Measurements from ENCODE around the gene FLAD1.

Gene FLAD1

DNA sequence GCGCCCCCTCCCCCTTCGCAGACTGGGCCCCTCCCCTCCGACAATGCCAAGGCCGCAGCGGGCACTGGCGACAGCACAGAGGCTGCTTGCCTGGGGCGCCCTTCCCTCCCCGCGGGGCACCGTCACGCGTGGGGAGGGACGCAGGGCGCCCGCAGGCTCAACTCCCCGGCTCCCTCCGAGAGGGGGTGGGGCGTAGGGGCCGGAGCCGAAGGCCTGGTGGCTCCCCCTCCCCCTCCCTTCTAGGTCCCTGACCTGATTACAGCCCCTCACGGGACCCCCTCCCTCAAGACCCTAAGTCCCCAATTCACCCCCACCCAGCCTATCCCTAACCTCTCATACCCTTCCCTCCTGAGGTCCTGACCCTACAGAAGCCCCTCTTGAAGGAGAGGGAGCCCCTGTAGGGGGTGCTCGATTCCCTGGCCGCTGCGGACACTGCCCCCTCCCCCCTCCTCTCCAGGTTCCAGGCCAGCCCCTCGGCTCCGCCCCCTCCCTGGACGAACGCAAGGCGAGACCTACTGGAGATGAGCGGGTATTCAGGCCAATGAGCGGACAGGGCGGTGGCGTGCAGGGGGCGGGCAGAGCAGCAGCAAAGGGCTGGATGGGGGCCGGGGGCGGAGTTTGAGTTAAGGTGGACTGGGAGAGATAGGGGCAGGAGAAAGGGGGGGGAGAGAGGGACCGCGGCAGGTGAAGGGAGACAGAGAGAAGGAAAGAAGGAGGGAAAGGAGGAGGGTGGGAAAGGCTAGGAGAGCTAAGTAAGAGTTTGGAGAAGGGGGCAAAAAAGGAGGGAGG lies 18.7 kb downstream of the FLAD1 start:
- peak; percentile 96 for DNase-seq (ENCODE audit: low read depth, low spot score)
- peak overlapping the region; percentile 98 for H3K27ac ChIP-seq

DNA sequence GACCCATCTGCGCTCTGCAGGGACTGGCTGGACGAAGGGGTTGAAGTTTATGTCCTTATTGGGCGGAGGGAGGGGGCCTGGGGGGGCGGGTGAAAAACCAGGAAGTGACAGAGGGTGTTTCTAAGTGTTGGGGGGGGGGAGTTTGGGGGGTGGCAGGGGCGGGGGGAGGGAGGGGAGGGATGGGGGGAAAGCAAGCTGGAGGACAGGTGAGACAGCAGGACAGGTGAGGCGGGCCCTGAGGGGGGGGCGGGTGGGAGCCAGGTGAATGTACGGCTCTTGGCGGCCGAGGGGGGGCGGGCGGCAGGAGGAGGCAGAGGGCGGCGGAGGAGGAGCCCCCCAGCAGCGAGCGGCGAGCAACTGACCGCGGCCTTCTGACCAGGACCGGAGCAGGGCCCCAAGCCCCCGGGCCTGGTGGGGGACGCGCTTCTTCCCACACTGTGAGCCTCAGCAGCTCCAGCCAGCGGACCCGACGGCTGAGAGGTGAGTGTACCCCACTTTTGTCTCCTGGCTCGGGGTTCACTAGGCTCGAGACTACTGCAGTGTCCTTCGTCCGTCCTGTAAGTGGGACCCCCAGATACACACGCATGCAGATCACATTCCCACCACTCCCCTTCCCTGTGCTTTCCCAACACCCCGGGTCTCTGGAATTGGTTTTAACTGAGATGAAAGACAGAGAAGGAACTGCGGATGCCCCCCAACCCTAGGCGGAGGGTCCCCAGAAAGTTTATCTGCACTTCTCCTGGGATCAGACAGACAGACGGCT lies 19.5 kb downstream of the FLAD1 start, which contains the start of gene ZBTB7B:
TSS of gene ZBTB7B (plus strand) at position 339 of the 763 bp plus-strand sequence. CDS start 11,859 bp downstream, outside the sequence.
- peak within 1 kb of the TSS; percentile 98 for H3K27ac ChIP-seq
- no peak for DNase-seq (ENCODE audit: low read depth, low spot score)

DNA sequence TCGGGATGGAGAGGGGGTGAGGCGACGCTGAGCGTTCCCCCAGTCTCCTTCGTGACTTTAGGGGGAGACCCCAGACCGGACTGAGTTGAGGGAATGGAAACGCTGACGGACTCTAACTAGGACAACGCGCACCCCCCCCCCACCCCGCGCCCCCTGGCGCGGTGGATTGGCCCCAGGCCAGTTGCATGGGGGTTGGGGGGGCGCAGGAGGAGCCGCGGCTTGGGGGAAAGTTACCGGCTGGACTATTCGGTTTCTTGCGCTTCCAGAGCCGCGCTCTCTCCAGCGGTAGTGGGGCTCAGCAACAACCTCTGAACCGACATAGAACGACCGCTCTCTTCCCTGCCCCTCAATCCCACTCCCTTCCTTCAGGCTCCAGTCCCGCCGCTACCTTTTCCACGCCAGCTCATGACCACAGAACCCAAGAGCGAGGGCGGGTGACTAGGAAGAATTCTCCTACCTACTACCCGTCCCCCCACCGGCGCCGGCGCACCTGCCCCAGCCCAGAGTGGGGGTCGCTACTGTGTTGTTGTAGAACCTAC lies 20.2 kb downstream of the FLAD1 start:
- peak overlapping the region; percentile 98 for H3K27ac ChIP-seq
- DNase-seq (ENCODE audit: low read depth, low spot score), result no peak

DNA sequence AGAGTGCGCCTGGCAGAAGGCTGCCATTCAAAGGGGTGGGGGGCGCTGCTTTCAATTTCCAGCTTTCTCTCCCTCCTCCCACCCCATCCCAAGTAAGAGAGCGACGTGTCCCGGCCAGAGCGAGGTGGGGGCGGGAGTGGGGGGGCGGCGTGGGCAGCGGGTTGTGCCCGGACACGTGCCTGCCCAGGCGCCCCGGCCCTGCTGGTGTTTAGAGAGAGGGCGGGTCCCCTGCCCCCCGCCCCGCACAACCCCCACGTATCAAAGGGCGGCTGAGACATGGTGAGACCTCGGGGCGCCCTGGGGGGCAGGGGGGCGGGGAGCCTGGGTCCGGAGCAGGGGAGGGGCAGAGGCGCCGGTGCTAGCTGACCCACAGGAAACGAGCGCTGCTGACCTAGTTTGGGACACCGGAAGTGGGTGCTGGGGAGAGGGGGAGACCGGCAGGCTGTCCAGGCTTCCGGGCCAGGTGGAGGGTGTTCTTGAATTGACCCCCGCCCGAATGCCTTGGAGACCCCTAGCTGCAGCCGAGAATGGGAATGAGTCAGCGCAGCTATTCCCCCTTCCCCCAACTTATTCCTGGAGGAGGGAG lies 20.7 kb downstream of the FLAD1 start:
- H3K27ac ChIP-seq, result peak overlapping the region; percentile 98
- DNase-seq (ENCODE audit: low read depth, low spot score), result no peak

DNA sequence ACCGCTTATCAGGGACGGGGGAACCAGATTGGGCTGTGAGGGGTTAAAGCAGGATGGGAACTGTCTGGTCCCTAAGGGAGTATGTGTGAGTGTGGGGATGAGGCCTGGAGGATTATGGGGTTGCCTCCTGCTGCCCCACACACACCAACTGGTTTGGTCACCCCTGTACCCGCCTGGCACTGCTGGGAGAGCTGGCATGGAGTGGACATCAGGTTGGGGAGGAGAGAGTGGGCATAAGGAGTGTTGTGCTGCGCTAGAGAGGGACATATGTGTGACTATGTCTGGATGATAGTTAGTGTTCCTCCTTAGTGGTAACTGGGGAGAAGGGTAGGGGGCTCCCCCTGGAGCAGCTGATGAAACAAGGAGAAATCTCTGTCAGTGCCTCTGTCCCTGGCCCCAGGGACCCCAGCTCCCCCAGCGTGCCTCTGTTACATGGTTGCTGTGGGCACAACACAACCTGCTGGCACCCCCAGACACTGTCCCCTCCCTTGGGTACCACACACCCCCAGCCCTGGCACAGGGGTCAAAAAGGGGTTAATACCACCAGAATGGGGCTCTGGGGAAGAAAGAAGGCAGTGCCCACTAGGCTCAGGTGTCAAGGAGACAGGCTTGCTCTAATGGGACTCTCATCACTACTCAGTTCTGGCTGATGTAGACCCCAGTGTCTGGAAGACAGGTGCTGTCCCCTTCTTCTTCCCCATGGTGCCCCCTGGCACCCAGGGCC lies 21.4 kb downstream of the FLAD1 start:
- peak overlapping the region; percentile 98 for H3K27ac ChIP-seq
- DNase-seq (ENCODE audit: low read depth, low spot score), result no peak

DNA sequence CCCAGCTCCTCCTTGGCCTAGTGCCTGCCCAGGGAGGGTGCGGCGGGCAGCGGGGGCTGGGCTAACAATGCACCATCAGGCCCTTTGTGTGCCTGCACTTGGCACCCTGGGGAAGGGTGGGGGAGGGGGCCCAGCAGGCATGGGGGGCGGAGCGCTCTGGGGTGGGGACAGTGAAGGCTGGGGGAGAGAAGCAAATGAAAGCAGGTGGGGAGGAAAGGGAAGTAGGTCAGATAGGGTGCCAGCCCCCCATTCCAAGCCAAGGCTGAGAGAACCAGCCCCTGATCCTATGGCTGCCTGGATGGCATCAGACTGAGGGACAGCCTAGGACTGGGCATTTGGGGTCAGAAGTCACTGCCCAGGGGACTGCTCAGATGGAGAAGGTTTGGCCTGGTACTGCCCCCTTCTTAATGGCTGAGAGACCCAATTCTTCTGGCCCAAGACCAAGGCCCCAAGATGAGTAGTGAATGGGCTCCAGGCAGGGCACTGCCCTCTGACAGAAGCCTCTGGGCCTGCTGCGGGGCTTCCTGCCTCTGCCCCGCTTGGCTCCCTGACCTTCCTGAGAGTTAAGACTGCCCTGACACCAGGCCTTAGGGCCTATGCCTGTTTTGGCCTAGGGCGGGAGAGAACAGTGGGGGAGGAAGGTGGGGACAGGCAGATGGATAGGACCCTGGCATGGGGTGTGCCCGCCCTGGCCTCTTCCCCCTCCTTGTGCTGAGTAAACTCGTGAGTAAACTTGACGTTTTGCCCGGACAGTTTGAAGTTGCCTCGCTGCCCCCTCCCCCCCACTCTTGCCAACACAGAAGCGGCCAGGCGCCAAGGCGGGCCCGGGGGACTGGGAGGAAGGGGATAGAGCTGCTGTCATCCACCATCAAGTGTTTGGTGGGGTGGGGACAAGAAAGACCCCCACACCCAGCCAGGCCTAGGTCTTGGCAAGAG lies 22.2 kb downstream of the FLAD1 start:
- peak overlapping the region; percentile 98 for H3K27ac ChIP-seq
- no peak for DNase-seq (ENCODE audit: low read depth, low spot score)

DNA sequence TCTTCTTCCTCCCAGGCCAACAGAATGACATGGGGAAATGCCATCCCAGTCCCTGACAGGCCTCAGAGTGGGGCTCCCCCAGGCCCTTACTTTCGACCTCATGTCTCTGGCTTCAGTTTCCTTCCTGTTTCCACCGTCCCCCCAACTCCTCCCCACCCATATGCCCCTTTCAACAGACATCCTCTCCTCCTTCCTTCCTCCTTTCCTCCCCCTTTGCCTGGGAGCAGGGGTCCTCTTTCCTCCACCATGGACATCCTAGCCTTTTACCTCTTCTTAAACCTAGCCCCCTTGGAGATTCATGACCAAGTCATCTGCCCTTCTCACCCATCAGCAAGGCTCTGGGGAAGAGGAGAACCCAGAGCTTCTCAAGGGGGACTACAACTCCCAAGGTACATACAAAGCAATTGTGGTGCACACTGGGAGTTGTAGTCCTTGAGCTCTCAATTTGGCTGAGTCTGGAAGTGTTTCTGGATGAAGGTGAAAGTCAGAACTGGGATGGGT lies 23.5 kb downstream of the FLAD1 start:
- H3K27ac ChIP-seq, result peak overlapping the region; percentile 98
- no peak for DNase-seq (ENCODE audit: low read depth, low spot score)

DNA sequence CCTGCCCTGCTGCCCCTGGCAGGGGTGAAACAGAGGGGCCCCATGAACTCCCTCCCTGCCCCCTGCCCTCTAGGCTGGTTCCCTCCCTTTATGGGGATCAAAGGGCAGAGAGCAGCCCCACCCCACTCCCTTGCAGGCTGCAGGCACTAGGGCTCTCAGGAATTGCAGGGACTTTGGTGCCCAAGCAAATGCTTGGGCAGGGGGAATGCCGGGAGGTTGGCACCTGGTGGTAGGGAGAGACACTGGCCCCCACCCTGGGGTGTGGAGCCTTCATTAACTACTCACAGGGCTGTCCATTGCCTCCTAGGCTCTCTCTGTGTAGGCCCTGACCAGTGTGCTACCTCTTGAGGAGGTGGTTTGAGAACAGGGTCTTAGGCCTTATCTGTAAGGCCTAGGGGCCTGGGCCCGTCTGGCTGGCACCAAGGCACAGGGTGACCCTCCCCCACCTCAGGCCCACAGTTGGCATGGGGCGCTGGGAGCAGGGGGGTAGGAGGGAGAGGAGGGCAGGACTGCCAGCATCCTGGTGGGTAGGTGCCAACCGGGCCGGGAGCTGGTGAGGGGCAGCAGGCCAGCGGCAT lies 24.2 kb downstream of the FLAD1 start:
- peak overlapping the region; percentile 98 for H3K27ac ChIP-seq
- no peak for DNase-seq (ENCODE audit: low read depth, low spot score)

DNA sequence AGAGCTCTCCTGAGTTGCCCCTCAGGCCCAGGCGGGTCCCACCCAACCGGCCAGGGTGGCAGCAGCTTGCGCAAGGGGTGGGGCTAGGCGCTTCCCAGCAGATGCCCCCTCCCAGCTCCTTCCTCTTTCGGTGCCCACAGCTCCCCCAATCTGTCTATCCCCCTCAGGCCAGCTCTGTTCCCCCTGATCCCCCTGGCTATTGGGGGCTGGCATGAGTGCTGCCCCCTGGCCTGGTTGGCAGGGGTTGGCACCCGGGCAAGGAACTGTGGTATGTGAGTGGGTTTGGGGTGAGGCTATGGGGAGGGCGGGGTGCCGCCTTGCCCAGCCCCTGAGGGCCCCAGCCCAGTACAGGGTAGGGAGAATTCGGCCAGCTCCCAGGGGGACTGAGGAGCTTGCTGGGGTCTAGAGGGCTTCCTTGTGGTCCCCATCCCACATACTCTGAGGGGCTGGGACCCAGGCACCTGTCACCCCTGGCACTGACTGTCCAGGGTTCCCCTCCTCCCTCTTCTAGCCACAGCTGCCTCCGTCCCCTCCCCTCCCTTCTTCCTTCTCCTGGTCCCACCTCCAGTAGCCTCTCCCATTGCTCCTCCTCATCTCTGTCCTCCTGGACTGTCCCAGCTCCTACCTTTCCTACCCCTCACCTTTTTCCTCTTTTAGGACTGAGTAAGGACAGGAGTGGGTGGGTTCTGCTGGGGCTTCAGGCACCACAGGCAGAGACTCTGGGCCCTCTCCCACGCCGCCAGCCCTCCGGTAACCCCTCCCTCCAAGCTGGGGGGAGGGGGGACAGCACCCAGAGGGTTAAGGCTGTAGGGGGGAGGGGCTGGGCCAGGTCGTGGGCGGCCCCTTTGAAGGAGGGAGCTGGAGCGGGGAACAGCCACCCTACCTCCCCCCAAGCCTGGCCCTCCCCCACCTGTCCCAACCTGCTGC lies 25.1 kb downstream of the FLAD1 start:
- peak overlapping the region; percentile 98 for H3K27ac ChIP-seq
- DNase-seq (ENCODE audit: low read depth, low spot score), result no peak

DNA sequence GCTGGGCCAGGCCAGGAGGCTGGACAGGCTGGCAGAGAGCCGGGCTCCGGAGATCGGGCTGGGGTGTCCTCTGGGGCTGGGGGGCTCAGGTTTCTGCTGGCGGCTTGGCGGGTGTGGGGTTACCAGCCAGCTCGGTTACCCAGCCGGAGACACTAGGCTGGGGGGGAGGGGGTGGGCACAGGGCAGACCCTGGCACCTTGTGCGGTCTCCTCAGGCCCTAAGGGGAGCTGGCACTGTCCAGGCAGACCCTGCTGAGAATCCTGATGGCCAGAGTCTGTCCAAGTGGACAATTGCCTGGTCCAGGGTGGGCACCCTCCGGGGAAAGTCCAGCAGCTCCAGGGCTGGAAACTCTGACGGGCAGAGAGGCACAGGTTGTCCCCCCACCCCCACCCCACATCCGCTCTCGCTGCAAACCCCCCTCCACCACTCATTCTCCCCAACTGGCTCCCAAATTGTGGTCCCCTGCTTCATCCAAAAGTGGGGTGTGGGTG lies 26.1 kb downstream of the FLAD1 start:
- H3K27ac ChIP-seq, result peak overlapping the region; percentile 98
- no peak for DNase-seq (ENCODE audit: low read depth, low spot score)

DNA sequence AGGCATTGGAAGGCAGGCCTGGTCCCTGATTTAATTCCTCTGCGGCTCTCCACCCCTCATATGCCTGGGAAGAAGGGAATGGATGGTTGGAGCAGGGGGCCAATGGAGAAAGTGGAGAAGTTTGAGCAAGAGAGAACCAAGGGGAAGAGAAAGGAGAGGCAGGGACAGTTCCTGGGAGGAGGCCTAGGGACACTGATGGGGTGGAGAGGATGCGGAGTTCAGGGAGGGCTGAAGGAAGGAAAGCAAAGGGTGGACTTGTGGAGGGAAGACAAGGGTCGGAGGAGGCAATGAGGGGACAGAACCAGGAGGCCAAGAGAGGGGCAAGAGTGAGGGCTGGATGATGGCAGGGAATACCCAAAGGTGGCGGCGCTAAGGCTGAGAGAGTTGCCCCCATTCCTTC lies 26.6 kb downstream of the FLAD1 start:
- no peak for DNase-seq (ENCODE audit: low read depth, low spot score)
- H3K27ac ChIP-seq, result peak overlapping the region; percentile 98

DNA sequence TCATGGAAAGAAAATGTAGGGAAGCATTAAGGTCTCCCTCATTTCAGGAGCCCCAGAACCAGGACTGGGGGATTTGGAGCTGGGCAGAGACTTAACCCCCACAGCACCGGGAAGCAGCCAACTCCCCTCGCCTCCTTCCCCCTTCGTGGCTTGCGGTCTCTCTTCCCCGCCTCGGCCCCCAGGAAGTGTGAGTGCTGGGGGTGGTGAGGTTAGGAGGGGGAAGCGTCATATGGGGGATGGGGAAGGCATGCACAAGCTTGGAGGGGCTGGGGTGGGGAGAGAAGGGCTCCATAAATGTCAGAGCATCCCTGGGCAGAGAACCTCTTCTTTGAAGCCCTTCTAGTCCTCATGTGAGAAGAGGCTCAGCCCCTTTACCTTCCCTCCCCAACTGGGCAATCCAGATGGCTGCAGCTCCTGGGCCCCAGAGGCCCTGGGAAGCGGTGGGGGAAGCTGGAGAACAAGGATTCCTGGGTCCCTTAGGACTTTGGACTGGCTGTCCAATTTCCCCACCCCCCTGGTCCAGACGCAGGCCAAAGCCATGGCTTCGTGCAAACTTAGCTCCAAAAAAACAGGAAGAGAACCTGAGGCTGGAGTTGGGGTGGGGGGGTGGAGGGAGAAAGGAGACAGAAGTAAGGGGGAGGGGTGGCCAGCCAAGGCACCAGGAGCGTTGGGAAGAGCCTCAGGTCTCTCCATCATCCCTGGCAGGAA lies 27.2 kb downstream of the FLAD1 start:
- H3K27ac ChIP-seq, result peak overlapping the region; percentile 46
- no peak for DNase-seq (ENCODE audit: low read depth, low spot score)

DNA sequence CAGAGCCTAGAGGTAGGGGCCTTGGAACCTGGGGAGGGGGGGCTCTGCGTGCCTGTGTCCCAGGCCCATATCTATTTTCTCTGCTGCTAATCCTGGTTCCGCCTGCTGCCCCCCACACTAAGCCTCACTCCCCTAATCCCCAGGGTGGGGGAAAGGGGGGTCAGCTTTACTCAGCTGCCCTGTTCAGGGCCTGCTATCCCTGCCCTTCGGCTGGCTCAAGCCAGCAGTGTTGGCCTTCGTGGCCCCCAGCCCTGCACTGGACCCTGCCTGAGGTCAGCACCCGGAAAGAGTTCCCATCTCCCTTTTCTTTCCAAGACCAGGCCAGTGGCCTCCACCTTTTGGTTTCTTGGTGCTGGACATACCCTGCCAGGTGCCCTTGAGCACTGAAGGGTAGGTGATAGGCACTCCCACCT lies 27.9 kb downstream of the FLAD1 start:
- no peak for DNase-seq (ENCODE audit: low read depth, low spot score)
- H3K27ac ChIP-seq, result peak overlapping the region; percentile 46

DNA sequence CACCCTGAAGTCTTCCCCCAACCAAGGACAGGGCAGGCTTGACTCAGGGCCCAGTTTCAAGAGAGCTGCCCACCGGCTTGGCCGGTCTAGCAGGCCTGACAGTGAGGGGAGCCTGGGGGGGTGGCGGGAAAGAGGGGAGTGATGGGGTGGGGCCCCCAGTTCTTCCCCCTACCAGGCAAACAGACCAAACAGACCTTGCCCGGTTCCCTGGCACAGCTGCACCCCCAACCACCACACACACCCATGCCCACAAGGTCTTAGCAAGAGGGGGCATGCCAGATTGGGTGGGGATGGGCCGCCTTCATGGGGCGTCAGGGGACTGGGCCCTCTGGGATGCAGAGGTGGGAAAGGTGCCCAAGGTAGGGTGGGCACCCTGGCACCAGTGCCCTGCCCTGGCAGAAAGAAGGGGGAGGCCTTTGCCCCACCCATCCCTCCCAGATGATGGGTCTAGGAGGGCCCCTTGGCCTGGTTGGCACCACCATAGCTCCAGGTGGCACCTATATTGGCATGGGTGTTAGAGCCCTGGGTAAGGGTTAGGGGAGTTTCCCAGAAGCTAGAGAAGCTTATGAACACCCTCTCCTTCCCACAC lies 28.4 kb downstream of the FLAD1 start:
- DNase-seq (ENCODE audit: low read depth, low spot score), result no peak
- peak overlapping the region; percentile 46 for H3K27ac ChIP-seq

DNA sequence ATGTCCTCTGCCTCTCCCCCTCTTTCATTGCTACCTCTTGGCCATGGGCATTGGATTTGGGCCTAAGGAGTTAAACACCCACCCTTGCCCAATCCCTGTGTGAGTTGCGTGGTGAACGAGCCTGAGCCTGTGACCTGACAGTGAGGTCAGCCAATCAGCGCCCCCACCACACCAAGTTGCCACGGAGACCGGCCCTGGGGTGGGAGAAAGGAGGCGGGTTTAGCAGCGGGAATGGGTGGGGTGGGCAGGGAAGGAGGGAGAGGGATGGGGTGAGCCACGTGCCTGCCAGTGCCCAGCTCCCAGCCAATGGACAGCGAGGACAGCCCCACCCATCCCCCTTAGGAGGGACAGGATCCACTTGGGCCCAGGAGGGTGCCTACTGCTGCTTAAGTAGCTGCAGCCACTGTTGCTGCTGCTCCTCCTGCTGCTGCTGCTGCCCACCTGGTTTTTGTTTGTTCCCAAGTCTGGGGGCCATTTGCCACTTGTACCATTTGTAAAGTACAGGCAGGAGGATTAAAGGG lies 28.9 kb downstream of the FLAD1 start:
- H3K27ac ChIP-seq, result peak overlapping the region; percentile 46
- DNase-seq (ENCODE audit: low read depth, low spot score), result no peak
